Measurements from ENCODE around the gene AARS2. TPM values are rescaled to one million over a fixed set of nuclear protein-coding genes. Genes with fewer than 3 reads are reported as not detected.
A peak's percentile ranks its signal among the peaks of the same experiment; 100 is the strongest.

The AARS2 gene
- 10 to 100 TPM; 11.1 to 23.0 (median 12.0) TPM for total RNA-seq

DNA sequence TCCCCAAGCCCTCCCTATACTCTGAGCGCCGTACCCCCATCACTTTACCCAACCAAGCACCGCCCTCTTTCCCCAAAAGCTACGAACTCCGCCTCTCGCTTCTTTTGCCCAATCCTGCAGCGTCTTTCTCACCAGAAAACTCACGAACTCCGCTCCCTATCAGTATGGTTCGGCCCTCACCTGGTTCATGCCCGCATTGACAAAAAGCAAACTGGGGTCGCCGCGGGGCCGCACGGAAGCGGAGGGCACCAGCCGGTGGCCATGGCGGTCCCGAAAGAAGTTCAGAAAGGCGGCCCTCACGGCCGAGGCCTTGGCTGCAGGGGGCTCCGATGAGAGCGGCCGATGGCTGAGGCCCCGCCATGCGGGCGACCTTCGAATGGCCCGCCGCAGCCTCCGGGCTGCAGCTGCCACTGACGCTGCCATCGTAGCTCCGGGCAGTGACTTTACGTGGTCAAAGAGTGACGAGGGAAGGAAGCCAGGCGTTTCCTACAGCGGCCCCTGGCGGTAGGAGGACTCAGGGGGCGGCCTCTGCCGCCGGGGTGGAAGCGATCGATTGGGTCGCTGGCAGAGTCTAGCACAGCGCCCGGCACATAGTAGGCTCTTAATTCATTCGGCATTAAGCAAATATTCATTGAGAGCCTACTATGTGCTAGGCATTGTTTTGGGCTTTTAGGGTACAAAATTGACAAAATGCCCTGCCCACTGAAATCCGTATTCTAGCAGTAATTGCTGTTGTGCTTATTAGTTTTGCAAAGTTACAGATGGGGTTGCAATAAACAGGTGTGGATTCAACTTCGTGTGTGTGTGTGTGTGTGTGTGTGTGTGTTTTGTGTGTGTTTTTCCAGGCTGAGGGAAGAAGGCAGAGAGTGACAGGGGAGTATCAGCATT, at the start of gene AARS2:
AARS2 (minus strand) TSS at position 447 of the 888 bp plus-strand sequence; CDS start at position 423, 24 bp downstream.
- H3K36me3 ChIP-seq, result peaks cover 8 to 31% (median 30%) of the 10 kb centered on the region in 4 donors
- TF ChIP-seq, protein P1, sequence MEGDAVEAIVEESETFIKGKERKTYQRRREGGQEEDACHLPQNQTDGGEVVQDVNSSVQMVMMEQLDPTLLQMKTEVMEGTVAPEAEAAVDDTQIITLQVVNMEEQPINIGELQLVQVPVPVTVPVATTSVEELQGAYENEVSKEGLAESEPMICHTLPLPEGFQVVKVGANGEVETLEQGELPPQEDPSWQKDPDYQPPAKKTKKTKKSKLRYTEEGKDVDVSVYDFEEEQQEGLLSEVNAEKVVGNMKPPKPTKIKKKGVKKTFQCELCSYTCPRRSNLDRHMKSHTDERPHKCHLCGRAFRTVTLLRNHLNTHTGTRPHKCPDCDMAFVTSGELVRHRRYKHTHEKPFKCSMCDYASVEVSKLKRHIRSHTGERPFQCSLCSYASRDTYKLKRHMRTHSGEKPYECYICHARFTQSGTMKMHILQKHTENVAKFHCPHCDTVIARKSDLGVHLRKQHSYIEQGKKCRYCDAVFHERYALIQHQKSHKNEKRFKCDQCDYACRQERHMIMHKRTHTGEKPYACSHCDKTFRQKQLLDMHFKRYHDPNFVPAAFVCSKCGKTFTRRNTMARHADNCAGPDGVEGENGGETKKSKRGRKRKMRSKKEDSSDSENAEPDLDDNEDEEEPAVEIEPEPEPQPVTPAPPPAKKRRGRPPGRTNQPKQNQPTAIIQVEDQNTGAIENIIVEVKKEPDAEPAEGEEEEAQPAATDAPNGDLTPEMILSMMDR (IDR thresholded peaks at IDR 0.05), result peak; percentile 92 to 96 (median 94)
- TF ChIP-seq POLR2AphosphoS5 (IDR thresholded peaks at IDR 0.05), result peak; percentile 52 to 79
- no peak for TF ChIP-seq EP300 (IDR thresholded peaks at IDR 0.05)
- TF ChIP-seq POLR2A (IDR thresholded peaks at IDR 0.05), result peak in 3 of 4 donors; percentile 28 to 79 (median 64)
- H3K4me3 ChIP-seq, result peak within 1 kb of the TSS; percentile 79 to 100 (median 90)
- peak within 1 kb of the TSS; percentile 73 to 89 (median 84) for H3K27ac ChIP-seq
- H3K4me1 ChIP-seq, result peaks cover 6 to 13% (median 12%) of the 10 kb centered on the region in 4 donors
- DNase-seq (peak; percentile 86 to 95), ATAC-seq (ENCODE audit: low FRiP score in 2 of 2) (peak; percentile 95 to 98)
- no peaks in the 10 kb centered on the region for H3K9me3 ChIP-seq
- WGBS, 2 donors, result 5 to 8% methylated on average over 14 to 44 of the region's 52 CpGs
- no peaks in the 10 kb centered on the region for H3K27me3 ChIP-seq

DNA sequence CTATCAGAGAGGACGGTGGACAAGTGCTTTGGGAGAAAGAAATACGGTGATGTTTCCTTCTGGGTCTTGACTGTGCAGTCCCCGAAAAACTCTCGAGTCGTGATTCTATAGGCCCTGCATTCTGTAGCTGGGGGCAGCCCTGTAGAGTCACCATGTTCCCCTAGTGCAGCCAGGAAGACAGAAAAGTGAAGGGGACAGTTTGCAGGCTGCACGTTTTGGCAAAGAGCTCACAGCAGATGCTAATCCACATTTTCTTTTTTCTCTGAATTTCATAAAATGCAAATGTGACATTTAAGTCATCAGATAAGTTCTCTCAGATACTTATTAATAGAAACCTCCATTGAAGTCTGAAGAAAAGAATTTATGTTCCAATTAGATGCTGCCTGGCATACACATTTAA, 48.8 kb upstream of the AARS2 start:
- H3K9me3 ChIP-seq, result no peaks in the 10 kb centered on the region
- H3K27ac ChIP-seq, result no peak overlapping the region
- no peaks in the 10 kb centered on the region for H3K4me1 ChIP-seq
- TF ChIP-seq, protein P1 (IDR thresholded peaks at IDR 0.05), result no peak
- no peak for TF ChIP-seq POLR2AphosphoS5 (IDR thresholded peaks at IDR 0.05)
- no peak for TF ChIP-seq EP300 (IDR thresholded peaks at IDR 0.05)
- no peak for TF ChIP-seq POLR2A (IDR thresholded peaks at IDR 0.05)
- no peaks in the 10 kb centered on the region for H3K27me3 ChIP-seq
- no peak for DNase-seq
- H3K36me3 ChIP-seq, result no peaks in the 10 kb centered on the region
- H3K4me3 ChIP-seq, result no peak overlapping the region
- no peak for ATAC-seq (ENCODE audit: low FRiP score in 2 of 2)
- 65 to 82% methylated on average over 4 to 6 of the region's 6 CpGs for WGBS, 2 donors

DNA sequence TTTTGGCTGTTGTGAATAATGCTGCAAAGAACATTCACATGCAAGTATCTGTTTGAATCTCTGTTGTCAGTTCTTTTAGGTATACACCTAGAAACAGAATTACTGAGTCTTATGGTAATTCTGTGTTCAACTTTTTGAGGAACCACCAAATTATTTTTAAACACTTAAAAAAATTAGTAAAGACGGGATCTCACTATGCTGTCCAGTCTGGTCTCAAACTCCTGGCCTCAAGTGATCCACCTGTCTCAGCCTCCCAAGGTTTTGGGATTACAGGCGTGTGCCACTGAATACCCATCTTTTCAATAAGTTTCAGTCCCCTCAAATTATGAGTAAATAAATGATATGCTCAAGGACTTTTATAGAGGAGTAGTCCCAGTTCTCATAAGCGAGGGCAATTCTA, 46.8 kb upstream of the AARS2 start:
- TF ChIP-seq POLR2AphosphoS5 (IDR thresholded peaks at IDR 0.05) (no peak), EP300 (IDR thresholded peaks at IDR 0.05) (no peak), POLR2A (IDR thresholded peaks at IDR 0.05) (no peak)
- TF ChIP-seq, protein P1 (IDR thresholded peaks at IDR 0.05), result no peak
- no peak for ATAC-seq (ENCODE audit: low FRiP score in 2 of 2)
- no peak overlapping the region for H3K4me3 ChIP-seq

DNA sequence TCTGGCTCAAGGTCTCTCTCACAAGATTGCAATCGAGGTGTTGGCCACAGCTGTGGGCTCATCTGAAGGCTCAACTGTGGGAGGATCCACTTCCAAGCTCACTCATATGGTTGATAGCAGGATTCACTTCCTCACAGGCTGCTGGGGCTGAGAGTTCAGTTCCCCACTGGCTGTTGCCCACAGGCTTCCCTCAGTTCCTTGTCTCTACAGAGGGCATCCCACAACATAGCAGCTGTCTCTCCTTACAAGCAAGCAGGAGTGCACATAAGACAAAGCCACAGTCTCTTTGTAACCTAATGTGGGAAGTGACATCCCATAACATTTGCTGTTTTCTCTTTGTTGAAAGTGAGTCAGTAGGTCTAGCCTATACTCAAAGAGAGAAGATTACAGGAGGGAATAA, 43.3 kb upstream of the AARS2 start:
- Histone ChIP-seq H3K4me1 (no peaks in the 10 kb centered on the region), H3K27ac (no peak overlapping the region), H3K27me3 (no peaks in the 10 kb centered on the region), H3K9me3 (peaks cover 0 to 4% (median 1%) of the 10 kb centered on the region in 4 donors), H3K4me3 (no peak overlapping the region), H3K36me3 (no peaks in the 10 kb centered on the region)
- TF ChIP-seq POLR2AphosphoS5 (IDR thresholded peaks at IDR 0.05), result no peak
- TF ChIP-seq EP300 (IDR thresholded peaks at IDR 0.05), result no peak
- TF ChIP-seq, protein P1 (IDR thresholded peaks at IDR 0.05), result no peak
- no peak for TF ChIP-seq POLR2A (IDR thresholded peaks at IDR 0.05)
- 64 to 77% methylated on average over 1 of the region's 1 CpG for WGBS, 2 donors
- ATAC-seq (ENCODE audit: low FRiP score in 2 of 2) (no peak), DNase-seq (no peak)

More for the DNA sequence above, 46.8 kb upstream of the AARS2 start:
- H3K27me3 ChIP-seq, result no peaks in the 10 kb centered on the region
- WGBS, 2 donors, result 76 to 78% methylated on average over 3 of the region's 3 CpGs
- DNase-seq, result no peak
- H3K9me3 ChIP-seq, result peaks cover 0 to 4% (median 1%) of the 10 kb centered on the region in 4 donors
- H3K4me1 ChIP-seq, result no peaks in the 10 kb centered on the region
- no peak overlapping the region for H3K27ac ChIP-seq
- H3K36me3 ChIP-seq, result no peaks in the 10 kb centered on the region

All from upper lobe of left lung (tissue), 6 donors.